Renal cortex interstitium (tissue), 11 donors: Measurements from ENCODE around the gene HOXD10. TPM values are rescaled to one million over a fixed set of nuclear protein-coding genes. Genes with fewer than 3 reads are reported as not detected.
A peak's percentile ranks its signal among the peaks of the same experiment; 100 is the strongest.

Experiments used
- DNase-seq, 11 donors: peaks; one replicate each; pipeline ENCODE4 v3.0.0-alpha.2; 2013; ENCODE audit warnings: low read depth in 9 of 11, low spot score in 4 of 11; ENCODE audit errors: extremely low read depth in 1 of 11
- polyA plus RNA-seq, 3 donors: library from polyadenylated mRNA; unstranded; fragments of 120-200 nt; gene quantifications; one replicate each; pipeline ENCODE4 v1.2.1, GENCODE V29; 2013; ENCODE audit not compliant: insufficient read length in 3 of 3

HOXD10 gene
- polyA plus RNA-seq, 3 donors, result 163 to 188 (median 178) TPM

- DNase-seq, result no peak
These were observed 14.7 kb upstream of the HOXD10 start for GRCh38 chr2:176101842-176102241.

GRCh38 chr2:176102309-176102866 is 14.2 kb upstream of the HOXD10 start:
- no peak for DNase-seq

GRCh38 chr2:176103194-176103593 is 13.4 kb upstream of the HOXD10 start:
- no peak for DNase-seq

GRCh38 chr2:176103742-176104315 is 12.7 kb upstream of the HOXD10 start:
- DNase-seq, result no peak

GRCh38 chr2:176104316-176105077 is 12.1 kb upstream of the HOXD10 start:
- no peak for DNase-seq

- DNase-seq, result peak in 2 of 11 donors; percentile 72 to 85
These were observed 11.4 kb upstream of the HOXD10 start for GRCh38 chr2:176105078-176105729.

- DNase-seq, result no peak
These were observed 10.6 kb upstream of the HOXD10 start for GRCh38 chr2:176105730-176106580.

GRCh38 chr2:176106581-176107539 is 9.7 kb upstream of the HOXD10 start, which contains the start of gene HOXD11:
HOXD11 (plus strand) TSS chr2:176107280; CDS start chr2:176107356, 76 bp downstream.
- DNase-seq, result no peak

- no peak for DNase-seq
These were observed 8.8 kb upstream of the HOXD10 start for GRCh38 chr2:176107731-176108181.

GRCh38 chr2:176109192-176109901 is 7.2 kb upstream of the HOXD10 start:
- no peak for DNase-seq

GRCh38 chr2:176109946-176110345 is 6.6 kb upstream of the HOXD10 start:
- no peak for DNase-seq

GRCh38 chr2:176110415-176111308 is 5.9 kb upstream of the HOXD10 start:
- DNase-seq, result no peak

- peak in 5 of 11 donors; percentile 82 to 89 (median 86) for DNase-seq
These were observed 5.3 kb upstream of the HOXD10 start for GRCh38 chr2:176111309-176111663.

GRCh38 chr2:176111846-176112374 is 4.7 kb upstream of the HOXD10 start:
- DNase-seq, result no peak

- no peak for DNase-seq
These were observed 3.9 kb upstream of the HOXD10 start for GRCh38 chr2:176112375-176113302.
